Stromal cell of bone marrow (primary cell): ENCODE results near the gene JAKMIP3.
A peak's percentile ranks its signal among the peaks of the same experiment; 100 is the strongest.

Source experiments
- DNase-seq: peaks from one replicate; pipeline ENCODE4 v3.0.0-alpha.2; 2012; ENCODE audit warnings: low read depth

JAKMIP3 gene

GRCh38 chr10:132098539-132099388, 33.0 kb downstream of the JAKMIP3 start:
- no peak for DNase-seq

GRCh38 chr10:132099389-132100090, 33.8 kb downstream of the JAKMIP3 start:
- no peak for DNase-seq

- no peak for DNase-seq
Observed at GRCh38 chr10:132100091-132100481, 34.3 kb downstream of the JAKMIP3 start.

GRCh38 chr10:132100556-132101349, 35.0 kb downstream of the JAKMIP3 start:
- DNase-seq, result no peak

DNA sequence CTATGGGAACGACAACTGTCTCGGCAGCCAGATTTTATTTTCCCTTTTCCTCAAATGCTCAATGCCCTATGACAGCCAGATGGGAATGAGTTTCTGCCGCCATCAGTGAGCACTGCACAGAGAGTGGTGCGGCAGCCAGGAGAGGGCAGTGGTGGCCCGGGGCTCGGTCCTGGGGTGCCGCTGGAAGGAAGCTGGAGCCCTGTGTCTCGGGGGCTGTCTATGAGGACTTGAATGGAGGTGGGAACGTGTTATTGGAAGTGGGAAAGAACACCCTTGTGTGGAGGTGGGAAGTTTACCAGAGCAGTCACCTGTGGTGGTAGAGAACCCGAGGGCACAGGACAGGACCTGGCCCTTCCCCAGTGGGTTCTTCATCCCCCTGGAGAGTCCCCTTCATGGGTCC, 35.8 kb downstream of the JAKMIP3 start:
- DNase-seq, result no peak

DNA sequence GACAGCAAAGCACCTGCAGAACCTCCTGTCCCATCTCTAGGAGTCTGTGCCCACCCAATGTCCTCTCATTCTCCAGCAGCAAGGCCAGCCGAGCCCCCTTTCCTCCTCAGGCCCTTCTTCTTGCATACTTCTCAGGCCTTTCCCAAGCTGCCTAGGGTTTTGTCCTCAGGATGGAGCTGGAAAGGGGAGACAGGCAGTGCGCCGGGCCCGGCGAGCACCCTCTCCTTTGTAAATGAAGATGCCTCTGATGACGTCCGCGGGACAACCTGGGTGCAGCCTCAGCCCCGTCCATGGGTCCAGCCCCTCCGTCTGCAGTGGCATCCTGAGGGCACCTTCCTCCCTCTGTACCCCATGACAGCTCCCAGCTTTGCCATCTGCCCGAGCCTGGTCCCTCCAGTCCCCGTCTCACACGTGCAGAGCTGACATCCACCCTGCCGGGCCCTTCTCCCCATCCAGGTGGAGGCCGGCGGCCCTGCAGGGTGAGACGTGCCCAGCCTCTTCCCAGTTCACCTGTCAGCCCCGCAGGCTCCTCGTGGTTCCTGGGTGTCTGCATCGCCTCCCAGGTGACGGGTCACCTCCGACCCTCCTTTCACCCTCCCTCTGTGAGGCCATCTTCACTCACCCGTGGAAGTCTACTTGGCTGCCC, 36.4 kb downstream of the JAKMIP3 start:
- DNase-seq, result no peak

DNA sequence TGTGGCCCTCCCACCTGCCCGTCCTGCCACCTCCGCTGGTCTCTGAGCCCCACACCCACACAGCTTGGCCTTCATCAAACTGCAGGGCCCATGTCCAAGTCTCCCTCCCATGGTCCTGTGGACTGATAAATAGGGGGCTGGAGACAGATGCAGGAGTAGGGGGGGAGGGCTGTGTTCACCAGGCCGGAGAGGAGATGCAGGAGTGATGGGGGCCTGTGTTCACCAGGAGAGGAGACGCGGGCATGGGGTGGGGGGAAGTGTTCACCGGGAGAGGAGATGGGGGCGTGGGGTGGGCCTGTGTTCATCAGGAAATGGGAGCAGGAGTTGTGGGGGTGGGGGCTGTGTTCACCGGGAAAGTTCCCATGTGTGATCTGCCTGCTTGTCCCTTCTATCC, 37.0 kb downstream of the JAKMIP3 start:
- no peak for DNase-seq

DNA sequence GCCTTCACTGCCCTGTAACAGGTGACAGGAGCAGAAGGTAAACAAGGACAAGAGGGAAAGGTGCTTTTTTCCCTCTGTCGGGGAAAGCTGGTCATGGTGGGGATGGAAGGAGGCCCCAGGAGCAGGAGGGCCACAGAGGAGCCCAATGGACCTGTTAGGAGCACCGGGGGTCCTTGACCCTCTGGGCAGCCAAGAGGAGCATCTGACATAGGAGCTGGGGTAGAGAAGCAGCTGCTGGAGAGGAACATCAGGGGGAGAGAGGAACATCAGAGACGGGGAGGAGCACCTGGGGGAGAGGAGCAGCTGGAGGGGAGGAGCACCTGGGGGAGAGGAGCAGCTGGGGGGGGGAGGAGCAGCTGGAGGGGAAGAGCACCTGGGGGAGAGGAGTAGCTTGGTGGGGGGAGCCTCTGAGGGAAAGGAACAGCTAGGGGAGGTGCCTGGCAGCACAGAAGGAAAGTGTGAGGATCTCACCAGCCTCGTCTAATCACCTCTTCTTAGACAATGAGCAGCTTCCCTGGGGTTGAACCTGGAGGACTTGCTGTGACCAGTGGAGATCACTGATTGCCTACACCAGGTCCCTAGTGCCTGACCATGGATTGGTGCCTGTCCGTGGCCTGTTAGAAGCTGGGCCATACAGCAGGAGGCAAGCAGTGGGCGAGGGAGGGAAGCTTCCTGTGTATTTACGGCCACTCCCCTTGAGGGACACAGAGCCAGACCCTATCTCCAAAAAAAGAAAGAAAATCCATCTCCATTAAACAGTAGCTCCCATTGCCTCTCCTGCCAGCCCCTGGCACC, 37.6 kb downstream of the JAKMIP3 start:
- DNase-seq, result no peak

- no peak for DNase-seq
Observed at GRCh38 chr10:132104062-132104461, 38.3 kb downstream of the JAKMIP3 start.

DNA sequence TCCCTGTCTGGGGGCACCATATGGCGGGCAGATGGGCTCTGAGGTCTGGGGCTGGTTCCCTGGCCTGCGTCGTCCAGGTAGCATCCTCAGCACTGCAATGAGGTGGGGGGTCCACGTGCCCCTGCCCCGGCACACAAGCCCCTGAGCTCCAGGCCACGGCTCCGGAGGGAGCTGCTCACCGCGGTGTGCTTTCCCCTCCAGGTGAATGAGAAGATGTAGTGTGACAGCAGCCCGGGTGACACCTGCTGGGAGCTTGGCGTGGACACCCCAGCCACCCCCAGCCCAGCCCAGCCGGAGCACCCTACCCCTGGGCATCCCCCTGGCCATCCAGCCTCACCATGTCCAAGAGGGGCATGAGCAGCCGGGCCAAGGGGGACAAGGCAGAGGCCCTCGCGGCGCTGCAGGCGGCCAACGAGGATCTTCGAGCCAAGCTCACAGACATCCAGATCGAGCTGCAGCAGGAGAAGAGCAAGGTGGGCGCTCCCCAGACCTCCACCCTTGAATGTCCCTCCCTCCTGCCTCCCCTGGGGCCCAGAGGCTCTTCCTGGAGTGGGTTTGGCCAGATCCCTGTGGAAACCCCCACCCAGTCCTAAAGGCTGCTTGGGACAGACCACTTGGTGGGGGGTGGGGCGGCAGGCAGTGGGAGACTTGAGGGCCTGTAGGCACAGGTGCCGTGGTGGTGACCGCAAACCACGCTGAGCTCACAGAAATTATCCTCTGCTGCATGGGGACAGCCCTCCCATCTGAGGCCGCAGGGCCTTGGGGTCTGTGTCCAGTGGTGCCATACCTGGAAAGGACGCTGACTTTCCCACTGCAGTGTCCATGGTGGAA, 38.9 kb downstream of the JAKMIP3 start:
- no peak for DNase-seq

GRCh38 chr10:132105302-132105995, 39.7 kb downstream of the JAKMIP3 start:
- no peak for DNase-seq

- no peak for DNase-seq
Observed at GRCh38 chr10:132106431-132106830, 40.7 kb downstream of the JAKMIP3 start.

DNA sequence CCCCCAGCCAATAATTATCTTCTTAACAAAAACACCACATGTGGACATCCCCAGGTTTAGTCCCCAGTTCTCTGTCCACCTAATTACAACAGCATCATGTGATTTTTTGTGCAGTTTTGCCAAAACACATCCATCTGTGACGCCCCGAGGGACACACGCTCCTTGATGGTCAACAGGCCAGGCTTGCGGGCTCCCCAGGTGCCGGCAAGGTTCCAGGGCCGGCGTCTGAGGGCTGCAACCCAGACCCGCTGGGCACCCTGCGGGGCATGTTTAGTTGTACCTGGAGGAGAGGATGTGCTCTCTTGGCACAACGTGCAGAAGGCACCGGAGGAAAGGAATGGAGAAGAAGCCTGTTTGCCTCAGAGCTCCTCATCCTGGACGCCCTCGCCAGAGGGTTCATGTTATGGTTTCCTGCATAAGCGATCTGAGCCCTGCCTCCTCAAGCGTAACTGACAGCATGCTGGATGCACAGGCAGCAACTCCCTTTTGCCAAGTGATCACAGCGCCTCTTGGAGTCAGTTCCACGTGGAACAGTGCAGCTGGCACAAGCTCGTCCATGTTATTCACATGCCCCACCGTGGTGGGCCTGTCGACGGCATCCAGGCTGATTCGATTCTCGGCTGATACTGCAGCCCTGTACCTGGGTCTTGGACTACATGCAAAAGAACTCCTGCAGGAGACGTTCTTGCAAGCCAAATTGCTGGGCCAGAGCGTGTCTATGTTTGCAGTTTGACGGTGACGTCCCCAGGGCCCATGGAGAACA, 41.6 kb downstream of the JAKMIP3 start:
- no peak for DNase-seq

DNA sequence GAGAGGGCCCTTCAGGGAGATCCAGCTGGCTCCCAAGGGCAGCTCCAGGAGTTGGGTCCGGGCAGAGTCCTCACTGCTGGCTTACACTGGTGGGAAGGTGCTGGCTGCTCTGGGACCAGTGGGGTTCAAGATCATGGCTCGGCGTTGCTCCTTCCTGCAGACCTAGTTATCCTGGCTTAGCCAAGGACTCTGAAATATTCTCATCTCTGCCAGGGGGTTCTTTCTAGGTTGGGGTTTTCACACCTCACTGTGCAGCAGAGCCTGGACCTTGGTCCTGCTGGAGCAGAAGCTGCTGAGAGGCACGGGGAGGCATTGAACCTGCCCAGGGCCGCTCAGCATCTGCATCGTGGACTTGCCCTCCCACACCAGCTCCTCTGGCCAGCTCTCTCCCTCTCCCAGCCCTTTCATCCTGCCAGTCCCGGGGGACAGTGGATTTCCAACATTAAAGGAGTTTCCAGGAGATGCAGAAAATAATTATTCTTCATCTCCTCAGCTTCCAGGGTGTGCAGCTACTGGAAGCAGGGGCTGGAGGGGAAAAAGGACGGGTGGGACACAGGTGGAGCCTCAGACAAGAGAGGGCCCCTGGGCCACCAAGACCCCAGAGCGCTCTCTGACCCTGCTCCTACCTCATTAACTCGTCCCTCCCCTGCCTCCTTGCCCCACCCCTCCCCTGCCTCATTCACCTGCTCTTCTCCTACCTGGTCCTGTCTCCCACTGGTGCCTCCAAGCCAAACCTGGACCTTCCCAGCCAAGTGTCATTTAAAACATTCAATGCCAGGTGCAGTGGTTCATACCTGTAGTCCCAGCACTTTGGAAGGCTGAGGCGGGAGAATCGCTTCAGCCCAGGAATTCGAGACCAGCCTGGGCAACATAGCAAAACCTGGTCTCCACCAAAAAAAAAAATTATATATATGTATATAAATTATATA, 42.5 kb downstream of the JAKMIP3 start:
- no peak for DNase-seq

GRCh38 chr10:132109341-132110110, 43.8 kb downstream of the JAKMIP3 start:
- peak; percentile 20 for DNase-seq

GRCh38 chr10:132110111-132110521, 44.4 kb downstream of the JAKMIP3 start:
- no peak for DNase-seq

DNA sequence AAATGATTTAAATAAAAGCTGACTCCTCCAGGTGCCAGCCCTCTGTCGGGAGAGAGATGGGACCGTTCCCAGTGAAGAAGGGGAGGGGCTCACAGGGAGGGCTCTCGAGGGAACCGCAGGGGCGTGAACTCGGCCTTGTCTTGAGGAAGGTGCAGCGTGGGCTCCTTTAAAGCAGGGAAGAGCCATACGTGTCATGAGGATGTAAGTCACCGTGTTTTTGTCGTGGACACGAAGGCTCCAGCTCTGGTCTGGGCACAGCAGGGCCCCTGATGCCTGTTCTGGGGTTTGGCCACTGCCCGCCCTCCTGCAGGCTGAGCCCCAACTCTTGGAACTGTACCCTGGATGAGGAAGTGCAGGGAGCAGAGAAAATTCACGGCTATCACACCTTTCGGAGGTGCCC, 45.0 kb downstream of the JAKMIP3 start:
- DNase-seq, result no peak
